BE2C (cell line): Measurements from ENCODE around the gene ADCY2.

ENCODE experiments used
- DNase-seq: peaks from one replicate; pipeline ENCODE4 v3.0.0-alpha.2; 2020
- H3K27me3 ChIP-seq: fragments of 250-450 bp; sonication (Bioruptor Pico); 2 replicates; pipeline ENCODE4 v1.5.1; 2020; ENCODE audit warnings: mild to moderate bottlenecking
- H3K36me3 ChIP-seq: fragments of 250-450 bp; sonication (Bioruptor Pico); 2 replicates; pipeline ENCODE4 v1.5.1; 2020; ENCODE audit warnings: mild to moderate bottlenecking
- H3K4me1 ChIP-seq: fragments of 250-450 bp; sonication (Bioruptor Pico); 2 replicates; pipeline ENCODE4 v1.5.1; 2020
- H3K4me3 ChIP-seq: 2 replicates; pipeline ENCODE4 v1.5.1; 2011; ENCODE audit warnings: low read depth, low read length
- H3K9me3 ChIP-seq: fragments of 250-450 bp; sonication (Bioruptor Pico); 2 replicates; pipeline ENCODE4 v1.5.1; 2020
- TF ChIP-seq, protein P1 (sequence below): IDR thresholded peaks from 2 replicates; pipeline ENCODE4 v1.5.1; 2012; ENCODE audit warnings: mild to moderate bottlenecking, low read depth, low read length

ADCY2 gene

DNA sequence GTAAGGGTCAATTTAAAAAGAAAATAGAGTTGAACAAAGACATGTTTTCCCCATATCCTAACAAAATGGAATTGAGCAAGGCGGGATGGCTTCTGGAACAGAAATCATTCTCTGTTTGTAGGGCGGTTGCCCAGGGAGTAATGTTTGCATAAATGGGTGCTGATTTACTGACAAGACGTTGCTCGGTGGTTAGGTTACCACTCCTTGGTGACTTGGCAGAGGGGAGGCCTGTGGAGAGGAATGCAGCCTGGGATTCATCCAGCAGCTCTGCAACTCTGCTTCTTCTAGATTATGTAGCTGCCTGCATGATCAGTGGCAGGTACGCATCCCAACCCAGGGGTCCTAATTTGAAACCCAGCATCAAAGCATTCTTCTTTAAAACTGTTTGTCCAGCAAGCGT is 254.8 kb downstream of the ADCY2 start:
- no peak for DNase-seq

DNA sequence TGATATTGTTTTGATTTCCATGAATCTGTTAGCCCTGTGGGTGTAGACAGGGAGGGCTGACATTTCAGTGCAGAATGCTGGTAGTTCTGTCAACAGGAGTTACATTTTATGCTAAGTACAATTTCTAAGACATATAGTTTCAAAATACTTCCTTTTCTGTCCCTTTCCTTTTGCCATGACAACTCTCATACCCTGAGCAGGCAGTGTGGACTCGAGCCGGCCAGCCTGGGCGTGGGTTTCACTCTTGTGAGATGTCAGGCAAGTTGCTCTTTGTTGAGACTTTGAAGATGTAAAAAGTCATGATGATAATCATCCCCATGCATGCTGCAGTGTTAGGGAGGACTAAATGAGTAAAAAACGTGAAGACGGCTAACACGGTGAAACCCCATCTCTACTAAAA is 257.1 kb downstream of the ADCY2 start:
- no peak overlapping the region for H3K4me3 ChIP-seq
- DNase-seq: no peak
- H3K4me1 ChIP-seq: no peaks in the 10 kb centered on the region
- H3K9me3 ChIP-seq: no peaks in the 10 kb centered on the region
- no peaks in the 10 kb centered on the region for H3K27me3 ChIP-seq
- H3K36me3 ChIP-seq: no peaks in the 10 kb centered on the region
- TF ChIP-seq, protein P1, sequence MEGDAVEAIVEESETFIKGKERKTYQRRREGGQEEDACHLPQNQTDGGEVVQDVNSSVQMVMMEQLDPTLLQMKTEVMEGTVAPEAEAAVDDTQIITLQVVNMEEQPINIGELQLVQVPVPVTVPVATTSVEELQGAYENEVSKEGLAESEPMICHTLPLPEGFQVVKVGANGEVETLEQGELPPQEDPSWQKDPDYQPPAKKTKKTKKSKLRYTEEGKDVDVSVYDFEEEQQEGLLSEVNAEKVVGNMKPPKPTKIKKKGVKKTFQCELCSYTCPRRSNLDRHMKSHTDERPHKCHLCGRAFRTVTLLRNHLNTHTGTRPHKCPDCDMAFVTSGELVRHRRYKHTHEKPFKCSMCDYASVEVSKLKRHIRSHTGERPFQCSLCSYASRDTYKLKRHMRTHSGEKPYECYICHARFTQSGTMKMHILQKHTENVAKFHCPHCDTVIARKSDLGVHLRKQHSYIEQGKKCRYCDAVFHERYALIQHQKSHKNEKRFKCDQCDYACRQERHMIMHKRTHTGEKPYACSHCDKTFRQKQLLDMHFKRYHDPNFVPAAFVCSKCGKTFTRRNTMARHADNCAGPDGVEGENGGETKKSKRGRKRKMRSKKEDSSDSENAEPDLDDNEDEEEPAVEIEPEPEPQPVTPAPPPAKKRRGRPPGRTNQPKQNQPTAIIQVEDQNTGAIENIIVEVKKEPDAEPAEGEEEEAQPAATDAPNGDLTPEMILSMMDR: no peak

More for the DNA sequence above, 254.8 kb downstream of the ADCY2 start:
- H3K4me1 ChIP-seq: no peaks in the 10 kb centered on the region
- no peak overlapping the region for H3K4me3 ChIP-seq
- H3K27me3 ChIP-seq: no peaks in the 10 kb centered on the region
- TF ChIP-seq, protein P1: no peak
- no peaks in the 10 kb centered on the region for H3K36me3 ChIP-seq
- no peaks in the 10 kb centered on the region for H3K9me3 ChIP-seq

DNA sequence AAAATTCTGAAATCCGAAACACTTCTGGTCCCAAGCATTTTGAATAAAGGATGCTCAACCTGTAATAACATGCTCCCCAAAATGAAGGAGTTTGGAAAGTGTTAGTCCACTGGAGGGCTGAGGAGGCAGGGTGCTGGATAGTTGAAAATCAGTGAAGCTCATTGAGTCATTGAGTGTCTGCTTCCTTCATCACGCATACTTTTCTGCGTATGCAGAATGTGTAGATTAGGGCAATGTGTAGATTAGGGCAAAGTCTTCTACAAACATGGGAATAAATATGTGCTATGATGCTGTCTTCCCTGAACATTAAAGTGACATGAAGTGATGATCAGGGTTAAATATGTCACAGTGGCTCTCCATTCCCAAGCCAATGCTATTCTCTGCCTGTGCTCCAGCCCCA is 261.2 kb downstream of the ADCY2 start:
- H3K9me3 ChIP-seq: no peaks in the 10 kb centered on the region
- no peaks in the 10 kb centered on the region for H3K36me3 ChIP-seq
- DNase-seq: no peak
- H3K27me3 ChIP-seq: no peaks in the 10 kb centered on the region
- no peak overlapping the region for H3K4me3 ChIP-seq
- no peaks in the 10 kb centered on the region for H3K4me1 ChIP-seq
- TF ChIP-seq, protein P1: no peak

DNA sequence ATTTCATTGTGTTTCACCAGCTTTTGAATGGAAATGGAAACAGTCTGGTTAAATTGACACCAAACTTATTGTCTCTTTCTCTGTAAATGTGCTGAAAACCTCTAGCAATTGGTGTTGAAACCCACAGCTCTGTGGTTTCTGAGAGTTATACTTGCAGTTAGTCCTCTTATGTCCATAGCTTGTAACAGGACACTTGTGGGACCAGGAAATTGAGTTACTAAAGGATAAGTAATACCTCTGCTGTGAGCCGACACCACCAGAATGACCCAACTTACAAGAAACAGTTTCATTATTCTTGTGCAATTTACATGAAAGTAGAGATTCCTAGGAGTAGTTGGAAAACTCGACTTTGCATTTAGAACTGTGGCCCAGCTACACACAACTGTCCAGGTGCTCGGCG is 263.5 kb downstream of the ADCY2 start:
- Histone ChIP-seq H3K27me3 (no peaks in the 10 kb centered on the region), H3K9me3 (no peaks in the 10 kb centered on the region), H3K4me1 (no peaks in the 10 kb centered on the region), H3K4me3 (no peak overlapping the region), H3K36me3 (no peaks in the 10 kb centered on the region)
- TF ChIP-seq, protein P1: no peak
- DNase-seq: no peak

DNA sequence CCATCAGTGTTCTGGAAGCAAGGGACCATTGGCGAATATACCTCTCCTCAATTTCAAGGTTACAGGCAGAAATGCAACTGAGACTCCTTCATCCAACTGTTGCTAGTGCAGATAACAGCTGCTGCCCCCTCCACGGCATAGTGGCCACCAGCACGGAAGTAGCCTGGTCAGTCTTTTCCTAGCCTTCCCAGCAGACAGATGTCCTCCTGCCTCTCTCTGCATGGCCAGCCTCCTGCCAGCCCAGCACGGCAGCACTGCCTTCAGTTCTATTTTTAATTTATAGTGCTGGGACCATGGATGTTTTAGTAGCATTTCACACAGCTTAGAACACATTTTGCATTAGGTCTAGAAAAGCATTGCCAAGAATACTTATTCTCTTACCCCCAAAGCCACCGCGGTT is 266.4 kb downstream of the ADCY2 start:
- TF ChIP-seq, protein P1: no peak
- DNase-seq: no peak
- Histone ChIP-seq H3K4me3 (no peak overlapping the region), H3K36me3 (no peaks in the 10 kb centered on the region), H3K27me3 (no peaks in the 10 kb centered on the region), H3K4me1 (no peaks in the 10 kb centered on the region), H3K9me3 (no peaks in the 10 kb centered on the region)

DNA sequence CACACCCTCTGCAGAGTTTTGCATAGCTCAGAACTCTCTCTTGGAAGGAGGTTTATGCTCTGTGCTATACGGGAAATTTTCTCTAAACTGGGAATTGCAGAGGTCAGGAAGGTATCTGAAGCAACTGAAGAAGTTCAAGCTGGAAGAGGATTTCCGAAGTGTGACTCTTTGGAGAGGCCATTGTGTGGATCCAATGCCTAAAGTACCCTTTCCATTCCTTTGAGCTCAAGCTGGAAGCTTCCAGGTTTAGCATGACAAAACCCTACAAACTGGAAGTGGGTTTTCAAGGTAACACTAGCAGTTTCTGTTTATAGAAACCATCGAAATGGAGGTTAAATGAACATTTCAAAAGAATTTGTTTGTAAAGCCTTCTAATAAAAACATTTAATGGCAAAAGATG is 267.9 kb downstream of the ADCY2 start:
- no peaks in the 10 kb centered on the region for H3K27me3 ChIP-seq
- no peak overlapping the region for H3K4me3 ChIP-seq
- H3K36me3 ChIP-seq: no peaks in the 10 kb centered on the region
- H3K4me1 ChIP-seq: no peaks in the 10 kb centered on the region
- no peak for DNase-seq
- TF ChIP-seq, protein P1: no peak
- H3K9me3 ChIP-seq: no peaks in the 10 kb centered on the region
